HEK293T (cell line): ENCODE measurements around the gene TMCO4.

Experiments
- CTCF ChIA-PET: fragments of 350-600 bp; formaldehyde crosslinking; extraction: SDS; loops from one replicate; lab custom pipeline; 2021; ENCODE audit warnings: antibody characterized with exemption, inconsistent platforms; lab: Yijun Ruan, JAX
- POLR2A ChIA-PET: fragments of 350-600 bp; formaldehyde crosslinking; extraction: SDS; loops from one replicate; lab custom pipeline; 2020; ENCODE audit warnings: antibody characterized with exemption, inconsistent platforms; lab: Yijun Ruan, JAX
- DNase-seq: peaks from one replicate; pipeline ENCODE4 v3.0.0; 2012; ENCODE audit warnings: mixed read lengths; ENCODE audit errors: extremely low spot score
- ARNT ChIP-seq: fragments of 450-650 bp; IDR thresholded peaks from 2 replicates; pipeline ENCODE4 v1.6.1; 2017; ENCODE audit warnings: mild to moderate bottlenecking
- BHLHE40 ChIP-seq: fragments of 450-650 bp; IDR thresholded peaks from 2 replicates; pipeline ENCODE4 v1.6.1; 2016; ENCODE audit warnings: mild to moderate bottlenecking, moderate library complexity, borderline replicate concordance
- CTBP1 ChIP-seq: fragments of 450-650 bp; IDR thresholded peaks from 2 replicates; pipeline ENCODE4 v1.6.1; 2016; ENCODE audit warnings: borderline replicate concordance
- ELF4 ChIP-seq: fragments of 450-650 bp; IDR thresholded peaks from 2 replicates; pipeline ENCODE4 v1.6.1; 2017; ENCODE audit warnings: antibody characterized with exemption
- FOXA1 ChIP-seq: fragments of 450-650 bp; IDR thresholded peaks from 2 replicates; pipeline ENCODE4 v1.6.1; 2016; ENCODE audit warnings: mild to moderate bottlenecking
- FOXK2 ChIP-seq: fragments of 450-650 bp; IDR thresholded peaks from 2 replicates; pipeline ENCODE4 v1.6.1; 2016; ENCODE audit warnings: mild to moderate bottlenecking
- FOXM1 ChIP-seq: fragments of 450-650 bp; IDR thresholded peaks from 2 replicates; pipeline ENCODE4 v1.6.1; 2017; ENCODE audit warnings: mild to moderate bottlenecking, borderline replicate concordance
- HDGF ChIP-seq: fragments of 450-650 bp; IDR thresholded peaks from 2 replicates; pipeline ENCODE4 v1.6.1; 2017; ENCODE audit warnings: antibody characterized with exemption, borderline replicate concordance
- L3MBTL2 ChIP-seq: fragments of 450-650 bp; conservative IDR thresholded peaks from 2 replicates; pipeline ENCODE4 v1.6.1; 2016; ENCODE audit warnings: mild to moderate bottlenecking
- LEF1 ChIP-seq: fragments of 450-650 bp; IDR thresholded peaks from 2 replicates; pipeline ENCODE4 v1.6.1; 2017; ENCODE audit warnings: mild to moderate bottlenecking, borderline replicate concordance
- NFRKB ChIP-seq: fragments of 450-650 bp; IDR thresholded peaks from 2 replicates; pipeline ENCODE4 v1.6.1; 2016; ENCODE audit warnings: mild to moderate bottlenecking, moderate library complexity
- PKNOX1 ChIP-seq: fragments of 450-650 bp; IDR thresholded peaks from 2 replicates; pipeline ENCODE4 v1.6.1; 2016
- SP1 ChIP-seq: fragments of 450-650 bp; IDR thresholded peaks from 2 replicates; pipeline ENCODE4 v1.6.1; 2017
- SUZ12 ChIP-seq: fragments of 450-650 bp; IDR thresholded peaks from 2 replicates; pipeline ENCODE4 v1.6.1; 2016; ENCODE audit warnings: mild to moderate bottlenecking
- TARDBP ChIP-seq: fragments of 450-650 bp; IDR thresholded peaks from 2 replicates; pipeline ENCODE4 v1.6.1; 2016
- ZNF384 ChIP-seq: fragments of 450-650 bp; IDR thresholded peaks from 2 replicates; pipeline ENCODE4 v1.6.1; 2016

Gene TMCO4

GRCh38 chr1:19814244-19814661 is 14.5 kb upstream of the TMCO4 start:
- POLR2A ChIA-PET: interaction anchor here (0.8 kb wide), 1 partner anchor 8 kb away, joined by 4 read pairs; no protein-coding TSS in a partner anchor
- TF ChIP-seq NFRKB (no peak), ARNT (no peak), FOXM1 (no peak), TARDBP (no peak), ZNF384 (no peak), ELF4 (no peak), PKNOX1 (no peak), CTBP1 (no peak), HDGF (no peak), SP1 (no peak), FOXK2 (no peak), SUZ12 (no peak), L3MBTL2 (no peak), FOXA1 (no peak), BHLHE40 (no peak), LEF1 (no peak)
- no peak for DNase-seq
- CTCF ChIA-PET: no interaction called here

- DNase-seq: no peak
- TF ChIP-seq ELF4 (no peak), ZNF384 (no peak), FOXM1 (no peak), CTBP1 (no peak), ARNT (no peak), TARDBP (no peak), LEF1 (no peak), PKNOX1 (no peak), SP1 (no peak), SUZ12 (no peak), FOXK2 (no peak), FOXA1 (no peak), BHLHE40 (no peak), L3MBTL2 (no peak), NFRKB (no peak), HDGF (no peak)
- ChIA-PET POLR2A (interaction anchor here (0.8 to 1.5 kb wide), 2 partner anchors 9 to 69 kb away, joined by 4 to 5 read pairs; partner anchors contain the start of gene OTUD3), CTCF (no interaction called here)
Observed at GRCh38 chr1:19813643-19813960, 13.9 kb upstream of the TMCO4 start.

- POLR2A ChIA-PET: interaction anchor here (1.5 kb wide), 1 partner anchor 69 kb away, joined by 5 read pairs; the partner anchor contains the start of gene OTUD3
- DNase-seq: no peak
- CTCF ChIA-PET: no interaction called here
- no peak for TF ChIP-seq TARDBP
- TF ChIP-seq FOXA1: no peak
- no peak for TF ChIP-seq FOXK2
- TF ChIP-seq HDGF: no peak
- TF ChIP-seq PKNOX1: no peak
- no peak for TF ChIP-seq SUZ12
Observed at GRCh38 chr1:19812875-19813642, 13.3 kb upstream of the TMCO4 start.

GRCh38 chr1:19811206-19811851 is 11.6 kb upstream of the TMCO4 start:
- POLR2A ChIA-PET: no interaction called here
- peak; percentile 66 for DNase-seq
- CTCF ChIA-PET: interaction anchor here (0.8 to 1.4 kb wide), 2 partner anchors 50 to 95 kb away, joined by 8 read pairs; no protein-coding TSS in a partner anchor
- TF ChIP-seq NFRKB: no peak
- TF ChIP-seq HDGF: no peak
- TF ChIP-seq SP1: no peak
- TF ChIP-seq ELF4: no peak
- no peak for TF ChIP-seq LEF1
- no peak for TF ChIP-seq FOXA1
- TF ChIP-seq FOXM1: no peak
- no peak for TF ChIP-seq SUZ12
- no peak for TF ChIP-seq L3MBTL2

- ChIA-PET CTCF (no interaction called here), POLR2A (no interaction called here)
- DNase-seq: no peak
- TF ChIP-seq LEF1: no peak
- TF ChIP-seq PKNOX1: peak; percentile 65
- no peak for TF ChIP-seq ELF4
- TF ChIP-seq TARDBP: no peak
- TF ChIP-seq NFRKB: no peak
- no peak for TF ChIP-seq FOXA1
Observed at GRCh38 chr1:19809044-19809750, 9.5 kb upstream of the TMCO4 start.
